Endothelial cell of coronary artery (primary cell): ENCODE results near the gene KCNMB4. TPM values are rescaled to one million over a fixed set of nuclear protein-coding genes. Genes with fewer than 3 reads are reported as not detected.

Experiments
- total RNA-seq: library from RNA; depleted of rRNA; stranded (reverse); fragments of >200 nt; gene quantifications from 2 replicates; pipeline ENCODE4 v1.2.3, GENCODE V29; 2014

KCNMB4 gene, protein sequence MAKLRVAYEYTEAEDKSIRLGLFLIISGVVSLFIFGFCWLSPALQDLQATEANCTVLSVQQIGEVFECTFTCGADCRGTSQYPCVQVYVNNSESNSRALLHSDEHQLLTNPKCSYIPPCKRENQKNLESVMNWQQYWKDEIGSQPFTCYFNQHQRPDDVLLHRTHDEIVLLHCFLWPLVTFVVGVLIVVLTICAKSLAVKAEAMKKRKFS
- 1.0 and 3.2 TPM in 2 replicates for total RNA-seq

DNA sequence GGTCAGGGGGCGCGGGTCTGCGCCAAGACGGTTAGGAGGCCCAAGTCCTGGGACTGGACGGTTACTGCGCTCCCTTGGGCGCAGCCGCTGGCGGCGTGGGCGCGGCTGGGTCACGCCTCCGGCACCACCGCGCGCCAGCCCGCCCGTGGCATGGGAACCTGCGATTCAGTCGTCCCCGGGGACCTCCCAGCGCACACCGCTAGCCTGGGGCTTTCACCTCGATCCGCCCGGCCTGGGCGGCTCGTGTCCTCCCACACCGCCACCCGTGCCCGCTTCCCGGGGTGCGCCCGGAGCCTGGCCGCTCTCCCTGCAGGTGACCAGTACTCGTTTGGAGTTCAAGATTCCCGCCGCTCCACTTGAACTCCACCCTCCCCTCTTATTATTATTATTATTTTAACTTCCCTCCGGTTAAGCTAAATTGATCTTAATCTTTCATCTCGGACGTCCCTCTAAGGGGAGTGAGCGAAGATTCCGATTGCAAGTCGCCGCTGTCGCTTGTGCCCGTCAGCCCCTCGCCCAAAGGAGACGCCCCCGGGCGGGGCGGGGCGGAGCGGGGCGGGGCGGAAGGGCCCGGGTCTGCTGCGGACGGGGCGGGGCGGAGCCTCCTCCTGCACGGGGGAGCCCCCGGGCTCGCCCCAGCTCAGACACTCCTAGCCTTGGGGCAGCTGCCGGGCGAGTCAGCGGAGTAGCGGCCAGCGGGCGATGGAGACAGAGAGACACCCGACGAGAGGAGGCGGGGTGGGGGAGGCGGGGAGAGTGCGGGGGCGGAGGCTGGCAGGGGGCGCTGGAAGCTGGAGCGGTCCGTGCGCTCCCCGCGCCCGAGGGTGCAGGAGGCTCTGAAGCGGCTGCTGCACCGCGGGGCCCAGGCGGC is at the start of gene KCNMB4:
KCNMB4 (plus strand) TSS at position 643 of the 871 bp plus-strand sequence. CDS start 445 bp downstream, outside the sequence.

Other genes starting within 250 kb of the KCNMB4 start
- gene CNOT2, start 122.9 kb upstream of the KCNMB4 start, total RNA-seq: 121 and 144 TPM in 2 replicates